Keratinocyte (primary cell): ENCODE data around the gene RETREG3. TPM values are rescaled to one million over a fixed set of nuclear protein-coding genes. Genes with fewer than 3 reads are reported as not detected.
"Not testable (repeated sequence)": the region's sequence is repeated elsewhere in the genome, so short reads cannot be mapped to it uniquely, and the experiment has no call there.

Source experiments
- DNase-seq: peaks from one replicate; pipeline ENCODE4 v3.0.0-alpha.2; 2011; ENCODE audit warnings: low read depth, missing footprints, low spot score
- FAIRE-seq: peaks from 2 replicates; lab custom pipeline; 2011; peaks lifted over from hg19 to GRCh38; lab: Jason Lieb, UNC
- H2AFZ ChIP-seq: 2 replicates; pipeline ENCODE4 v1.6.0; 2012; ENCODE audit warnings: low read length, control low read depth, inconsistent platforms; ENCODE audit not compliant: control insufficient read depth
- H3K27ac ChIP-seq: 2 replicates; pipeline ENCODE4 v1.5.1; 2011; ENCODE audit warnings: low read length; ENCODE audit not compliant: control insufficient read depth, insufficient read depth
- H3K27me3 ChIP-seq: 3 replicates; pipeline ENCODE4 v1.6.0; 2011; ENCODE audit warnings: low read length; ENCODE audit not compliant: control insufficient read depth, insufficient read depth; ENCODE audit errors: extremely low read depth
- H3K36me3 ChIP-seq, 2 experiments: 2 replicates in 1 of 2; 3 replicates in 1 of 2; pipeline ENCODE4 v1.5.1; 2011; ENCODE audit warnings: low read length in 2 of 2, mild to moderate bottlenecking in 1 of 2; ENCODE audit not compliant: control insufficient read depth in 2 of 2, insufficient read depth in 2 of 2; ENCODE audit errors: extremely low read depth in 1 of 2
- H3K4me1 ChIP-seq: 3 replicates; pipeline ENCODE4 v1.5.1; 2011; ENCODE audit warnings: low read length; ENCODE audit not compliant: control insufficient read depth, insufficient read depth; ENCODE audit errors: extremely low read depth
- H3K4me2 ChIP-seq: 3 replicates; pipeline ENCODE4 v1.6.0; 2011; ENCODE audit warnings: low read depth, low read length; ENCODE audit not compliant: control insufficient read depth, insufficient read depth; ENCODE audit errors: extremely low read depth
- H3K4me3 ChIP-seq, 3 experiments: fragments of 200-600 bp in 1 of 3; sonication (generic) in 1 of 3; 2 replicates in 2 of 3; 3 replicates in 1 of 3; pipeline ENCODE4 v1.5.1; 2011 to 2016; ENCODE audit warnings: low read length in 3 of 3, mild to moderate bottlenecking in 3 of 3, control low read depth in 2 of 3, inconsistent platforms in 1 of 3, low read depth in 1 of 3, mixed read lengths in 1 of 3, mixed run types in 1 of 3, moderate library complexity in 1 of 3; ENCODE audit not compliant: control insufficient read depth in 2 of 3, insufficient read depth in 2 of 3; ENCODE audit errors: extremely low read depth in 1 of 3
- H3K79me2 ChIP-seq: 2 replicates; pipeline ENCODE4 v1.6.0; 2012; ENCODE audit warnings: low read length; ENCODE audit not compliant: control insufficient read depth, insufficient read depth
- H3K9ac ChIP-seq: 3 replicates; pipeline ENCODE4 v1.6.0; 2011; ENCODE audit warnings: low read length; ENCODE audit not compliant: control insufficient read depth, insufficient read depth; ENCODE audit errors: extremely low read depth
- H3K9me1 ChIP-seq: 3 replicates; pipeline ENCODE4 v1.6.0; 2011; ENCODE audit warnings: low read length; ENCODE audit not compliant: control insufficient read depth, insufficient read depth; ENCODE audit errors: extremely low read depth
- H3K9me3 ChIP-seq: 2 replicates; pipeline ENCODE4 v1.5.1; 2012; ENCODE audit warnings: low read depth, low read length; ENCODE audit not compliant: control insufficient read depth
- H4K20me1 ChIP-seq: 3 replicates; pipeline ENCODE4 v1.6.0; 2011; ENCODE audit warnings: low read length; ENCODE audit not compliant: control insufficient read depth, insufficient read depth; ENCODE audit errors: extremely low read depth
- EZH2 ChIP-seq: IDR thresholded peaks from one replicate; pipeline ENCODE4 v1.6.1; 2012; ENCODE audit warnings: inconsistent platforms, mild to moderate bottlenecking, low read length, moderate library complexity
- dilution Hi-C: fragments of 300-500 bp; cut with MboI; formaldehyde crosslinking; loops from one replicate; pipeline ENCODE4 v1.7.0; 2020; ENCODE audit warnings: low sequenced_read_pairs; ENCODE audit not compliant: extremely low pct_ligation_motif_present
- polyA plus RNA-seq, 5 experiments: library from polyadenylated mRNA; depleted of rRNA in 3 of 5; stranded (reverse) in 3 of 5; stranded (forward) in 1 of 5; unstranded in 1 of 5; fragments of >200 nt; gene quantifications; 1 replicate in 1 of 5; 2 replicates in 3 of 5; 3 replicates in 1 of 5; pipeline versions ENCODE4 v1.2.1 to v1.2.3, GENCODE V29; 2011 to 2012; ENCODE audit warnings: missing spikeins in 2 of 5, low read depth in 1 of 5, low replicate concordance in 1 of 5
- TF ChIP-seq, protein P1 (sequence below), 3 experiments: IDR thresholded peaks in 1 of 3; conservative IDR thresholded peaks in 1 of 3; optimal IDR thresholded peaks in 1 of 3; 2 replicates in 2 of 3; 3 replicates in 1 of 3; pipeline versions ENCODE3 to v1.5.1; 2011; ENCODE audit warnings: low read length in 3 of 3, mild to moderate bottlenecking in 3 of 3, moderate library complexity in 2 of 3, control low read depth in 1 of 3, inconsistent platforms in 1 of 3; ENCODE audit not compliant: insufficient read depth in 2 of 3; ENCODE audit errors: extremely low read depth in 1 of 3

RETREG3 gene
- polyA plus RNA-seq, 1 donor (not counting 4 experiments of a cell fraction or from before 2014, with no cell fraction given): 25.2 TPM

DNA sequence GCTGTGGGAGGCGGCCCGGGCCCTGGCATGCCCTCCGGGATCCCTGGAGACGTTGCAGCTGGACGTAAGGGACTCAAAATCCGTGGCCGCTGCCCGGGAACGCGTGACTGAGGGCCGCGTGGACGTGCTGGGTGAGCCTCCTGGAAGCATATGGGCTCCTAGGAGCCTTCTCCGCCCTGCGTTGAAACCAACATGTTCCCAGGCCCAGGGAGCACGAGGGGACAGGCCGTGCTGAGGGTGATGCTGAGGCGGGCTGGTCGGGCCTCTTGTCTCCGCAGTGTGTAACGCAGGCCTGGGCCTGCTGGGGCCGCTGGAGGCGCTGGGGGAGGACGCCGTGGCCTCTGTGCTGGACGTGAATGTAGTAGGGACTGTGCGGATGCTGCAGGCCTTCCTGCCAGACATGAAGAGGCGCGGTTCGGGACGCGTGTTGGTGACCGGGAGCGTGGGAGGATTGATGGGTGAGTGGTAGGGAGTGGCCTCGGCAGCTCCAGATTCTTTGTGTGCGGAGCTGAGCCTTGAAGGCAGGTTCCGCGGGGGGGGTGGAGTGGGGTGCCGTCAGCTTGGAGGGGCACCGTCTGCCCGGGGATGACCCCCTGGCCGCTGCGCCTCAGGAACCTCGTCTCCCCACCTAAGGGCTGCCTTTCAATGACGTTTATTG, 55.9 kb downstream of the RETREG3 start:
- H3K4me2 ChIP-seq: peak overlapping the region; percentile 86
- H3K27me3 ChIP-seq: no peaks in the 10 kb centered on the region
- no peaks in the 10 kb centered on the region for H4K20me1 ChIP-seq
- H3K4me3 ChIP-seq: peak overlapping the region; percentile 71 to 82 (median 80)
- H3K9ac ChIP-seq: peak overlapping the region; percentile 78
- peaks cover 22% of the 10 kb centered on the region for H3K4me1 ChIP-seq
- H2AFZ ChIP-seq: peak overlapping the region; percentile 63
- peaks cover 13% of the 10 kb centered on the region for H3K79me2 ChIP-seq
- H3K9me1 ChIP-seq: no peaks in the 10 kb centered on the region
- dilution Hi-C loops: no loop called here
- H3K36me3 ChIP-seq: no peaks in the 10 kb centered on the region
- TF ChIP-seq EZH2: no peak
- TF ChIP-seq, protein P1, sequence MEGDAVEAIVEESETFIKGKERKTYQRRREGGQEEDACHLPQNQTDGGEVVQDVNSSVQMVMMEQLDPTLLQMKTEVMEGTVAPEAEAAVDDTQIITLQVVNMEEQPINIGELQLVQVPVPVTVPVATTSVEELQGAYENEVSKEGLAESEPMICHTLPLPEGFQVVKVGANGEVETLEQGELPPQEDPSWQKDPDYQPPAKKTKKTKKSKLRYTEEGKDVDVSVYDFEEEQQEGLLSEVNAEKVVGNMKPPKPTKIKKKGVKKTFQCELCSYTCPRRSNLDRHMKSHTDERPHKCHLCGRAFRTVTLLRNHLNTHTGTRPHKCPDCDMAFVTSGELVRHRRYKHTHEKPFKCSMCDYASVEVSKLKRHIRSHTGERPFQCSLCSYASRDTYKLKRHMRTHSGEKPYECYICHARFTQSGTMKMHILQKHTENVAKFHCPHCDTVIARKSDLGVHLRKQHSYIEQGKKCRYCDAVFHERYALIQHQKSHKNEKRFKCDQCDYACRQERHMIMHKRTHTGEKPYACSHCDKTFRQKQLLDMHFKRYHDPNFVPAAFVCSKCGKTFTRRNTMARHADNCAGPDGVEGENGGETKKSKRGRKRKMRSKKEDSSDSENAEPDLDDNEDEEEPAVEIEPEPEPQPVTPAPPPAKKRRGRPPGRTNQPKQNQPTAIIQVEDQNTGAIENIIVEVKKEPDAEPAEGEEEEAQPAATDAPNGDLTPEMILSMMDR (optimal IDR thresholded peaks at IDR 0.05 in 1 of 3, IDR thresholded peaks at IDR 0.05 in 1 of 3, conservative IDR thresholded peaks at IDR 0.05 in 1 of 3; ENCODE audit: extremely low read depth in 1 of 3, insufficient read depth in 2 of 3, low read length in 3 of 3): peak; percentile 51 to 58 (median 51)
- no peaks in the 10 kb centered on the region for H3K9me3 ChIP-seq
- peak overlapping the region; percentile 54 for H3K27ac ChIP-seq
- DNase-seq (no peak), FAIRE-seq (no peak)

DNA sequence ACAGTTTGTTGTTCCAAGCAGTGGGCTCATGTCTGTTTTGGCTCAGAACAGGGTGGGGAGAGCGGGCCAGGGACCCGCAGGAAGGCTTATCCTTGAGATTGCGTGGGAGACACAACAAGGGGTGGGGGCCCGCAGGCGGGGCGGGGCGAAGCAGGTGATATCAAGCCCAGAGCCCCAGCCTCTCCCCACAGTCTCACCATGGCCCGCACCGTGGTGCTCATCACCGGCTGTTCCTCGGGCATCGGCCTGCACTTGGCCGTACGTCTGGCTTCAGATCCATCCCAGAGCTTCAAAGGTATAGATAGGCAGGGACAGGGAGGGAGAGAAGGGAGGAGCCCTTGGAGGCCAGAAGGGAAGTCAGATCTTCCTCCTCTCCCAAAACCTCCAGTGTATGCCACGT, 56.4 kb downstream of the RETREG3 start, which contains the start of gene HSD17B1:
Gene HSD17B1 (plus strand): TSS at position 188 of the 400 bp plus-strand sequence. CDS start 11 bp downstream, at position 199.
- H3K9me3 ChIP-seq, H3K9me1 ChIP-seq, DNase-seq, dilution Hi-C loops, FAIRE-seq, H4K20me1 ChIP-seq, H3K36me3 ChIP-seq, H3K27me3 ChIP-seq: not testable (repeated sequence)
- peaks cover 13% of the 10 kb centered on the region for H3K79me2 ChIP-seq
- H3K4me1 ChIP-seq: peaks cover 25% of the 10 kb centered on the region
- peak within 1 kb of the TSS; percentile 86 for H3K4me2 ChIP-seq
- H3K27ac ChIP-seq: peak within 1 kb of the TSS; percentile 54
- H3K9ac ChIP-seq: peak within 1 kb of the TSS; percentile 78
- peak within 1 kb of the TSS; percentile 63 for H2AFZ ChIP-seq
- H3K4me3 ChIP-seq: peak within 1 kb of the TSS; percentile 71 to 82 (median 80)
